ENCODE measurements around the gene CLCN4.

CLCN4 gene

GRCh38 chrX:10134921-10135320 lies 21.9 kb upstream of the CLCN4 start:
- in situ Hi-C loops (cut with MboI; ENCODE audit: low sequenced_read_pairs, unreplicated experiment), result no loop called here
- TF ChIP-seq CTCF (IDR thresholded peaks at IDR 0.05; ENCODE audit: borderline replicate concordance, control extremely low read depth, extremely low read depth, insufficient read depth, missing control alignments), result no peak
- DNase-seq (ENCODE audit: low spot score), result no peak

- no peak for DNase-seq (ENCODE audit: low spot score)
- in situ Hi-C loops (cut with MboI; ENCODE audit: low sequenced_read_pairs, unreplicated experiment), result no loop called here
- TF ChIP-seq CTCF (IDR thresholded peaks at IDR 0.05; ENCODE audit: borderline replicate concordance, control extremely low read depth, extremely low read depth, insufficient read depth, missing control alignments), result no peak
Measured at GRCh38 chrX:10135561-10136399, 21.0 kb upstream of the CLCN4 start.

GRCh38 chrX:10138726-10139125 lies 18.0 kb upstream of the CLCN4 start:
- DNase-seq (ENCODE audit: low spot score), result no peak
- TF ChIP-seq CTCF (IDR thresholded peaks at IDR 0.05; ENCODE audit: borderline replicate concordance, control extremely low read depth, extremely low read depth, insufficient read depth, missing control alignments), result no peak
- in situ Hi-C loops (cut with MboI; ENCODE audit: low sequenced_read_pairs, unreplicated experiment), result no loop called here

- in situ Hi-C loops (cut with MboI; ENCODE audit: low sequenced_read_pairs, unreplicated experiment), result no loop called here
- TF ChIP-seq CTCF (IDR thresholded peaks at IDR 0.05; ENCODE audit: borderline replicate concordance, control extremely low read depth, extremely low read depth, insufficient read depth, missing control alignments), result no peak
- no peak for DNase-seq (ENCODE audit: low spot score)
Measured at GRCh38 chrX:10140264-10140663, 16.5 kb upstream of the CLCN4 start.

GRCh38 chrX:10142041-10142599 lies 14.7 kb upstream of the CLCN4 start:
- no peak for TF ChIP-seq CTCF (IDR thresholded peaks at IDR 0.05; ENCODE audit: borderline replicate concordance, control extremely low read depth, extremely low read depth, insufficient read depth, missing control alignments)
- in situ Hi-C loops (cut with MboI; ENCODE audit: low sequenced_read_pairs, unreplicated experiment), result no loop called here
- DNase-seq (ENCODE audit: low spot score), result no peak

- in situ Hi-C loops (cut with MboI; ENCODE audit: low sequenced_read_pairs, unreplicated experiment), result no loop called here
- no peak for DNase-seq (ENCODE audit: low spot score)
Measured at GRCh38 chrX:10143071-10143983, 13.4 kb upstream of the CLCN4 start.

More at GRCh38 chrX:10143071-10143983, 13.4 kb upstream of the CLCN4 start:
- TF ChIP-seq CTCF (IDR thresholded peaks at IDR 0.05; ENCODE audit: borderline replicate concordance, control extremely low read depth, extremely low read depth, insufficient read depth, missing control alignments), result no peak
